ENCODE data around the gene MRPL22.

- no peak for TF ChIP-seq CTCF (IDR thresholded peaks at IDR 0.05)
- no peak for TF ChIP-seq POLR2A (IDR thresholded peaks at IDR 0.05)
Measured at GRCh38 chr5:154966081-154966841, 25.4 kb downstream of the MRPL22 start.
